Measurements from ENCODE around the gene PLXNB2.

DNA sequence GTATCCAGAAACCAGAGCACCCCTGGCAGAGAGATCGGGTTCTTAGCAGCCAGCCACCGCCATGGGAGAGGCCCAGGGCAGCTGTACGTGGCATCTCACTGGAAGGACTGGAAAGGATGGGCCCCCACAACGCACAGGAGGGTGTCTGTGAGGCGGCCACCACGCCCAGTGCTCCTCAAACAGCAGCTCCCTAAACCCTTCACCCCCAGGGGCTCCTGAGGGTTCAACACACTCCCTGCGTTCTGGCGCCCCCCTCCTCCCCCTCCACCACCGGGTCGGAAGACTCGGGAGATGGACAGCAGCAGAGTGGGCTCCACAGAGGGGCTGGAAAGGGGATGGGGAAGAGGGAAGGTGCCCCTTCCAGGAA lies 47.0 kb downstream of the PLXNB2 start:
- TF ChIP-seq, protein P1, sequence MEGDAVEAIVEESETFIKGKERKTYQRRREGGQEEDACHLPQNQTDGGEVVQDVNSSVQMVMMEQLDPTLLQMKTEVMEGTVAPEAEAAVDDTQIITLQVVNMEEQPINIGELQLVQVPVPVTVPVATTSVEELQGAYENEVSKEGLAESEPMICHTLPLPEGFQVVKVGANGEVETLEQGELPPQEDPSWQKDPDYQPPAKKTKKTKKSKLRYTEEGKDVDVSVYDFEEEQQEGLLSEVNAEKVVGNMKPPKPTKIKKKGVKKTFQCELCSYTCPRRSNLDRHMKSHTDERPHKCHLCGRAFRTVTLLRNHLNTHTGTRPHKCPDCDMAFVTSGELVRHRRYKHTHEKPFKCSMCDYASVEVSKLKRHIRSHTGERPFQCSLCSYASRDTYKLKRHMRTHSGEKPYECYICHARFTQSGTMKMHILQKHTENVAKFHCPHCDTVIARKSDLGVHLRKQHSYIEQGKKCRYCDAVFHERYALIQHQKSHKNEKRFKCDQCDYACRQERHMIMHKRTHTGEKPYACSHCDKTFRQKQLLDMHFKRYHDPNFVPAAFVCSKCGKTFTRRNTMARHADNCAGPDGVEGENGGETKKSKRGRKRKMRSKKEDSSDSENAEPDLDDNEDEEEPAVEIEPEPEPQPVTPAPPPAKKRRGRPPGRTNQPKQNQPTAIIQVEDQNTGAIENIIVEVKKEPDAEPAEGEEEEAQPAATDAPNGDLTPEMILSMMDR (IDR thresholded peaks at IDR 0.05): no peak
- no peak for TF ChIP-seq POLR2A (IDR thresholded peaks at IDR 0.05)
